HCT116 (cell line): ENCODE measurements around the gene TTLL5. TPM values are rescaled to one million over a fixed set of nuclear protein-coding genes. Genes with fewer than 3 reads are reported as not detected.

Experiments
- ATAC-seq: fragments of 200-7000 bp; cut with Tn5 transposase; 2 replicates; pipeline ENCODE4 v1.9.1; 2020; ENCODE audit warnings: mild to moderate bottlenecking, moderate library complexity
- BruUV-seq: library from RNA; stranded (reverse); fragments of 400-500 nt; replicated peaks from 2 replicates; lab custom pipeline; 2021; lab: Mats Ljungman, UMichigan
- CTCF ChIA-PET: fragments of 300-600 bp; sonication (Branson Sonifier 250); formaldehyde crosslinking; loops from one replicate; lab custom pipeline; 2021; ENCODE audit warnings: antibody characterized with exemption; lab: Charles Lee
- POLR2A ChIA-PET: fragments of 300-600, 350-600 bp; sonication (Branson Sonifier 250); formaldehyde crosslinking; loops from one replicate; lab custom pipeline; 2021; ENCODE audit warnings: antibody characterized with exemption; lab: Charles Lee
- RAD21 ChIA-PET, 2 experiments: fragments of 300-600 bp; sonication (Branson Sonifier 250); formaldehyde crosslinking; loops; one replicate each; lab custom pipeline; 2023; ENCODE audit warnings: low total read pairs in 2 of 2; ENCODE audit not compliant: uncharacterized antibody in 2 of 2, unreplicated experiment in 2 of 2, low non-redundant PET in 1 of 2; lab: Charles Lee
- DNase-seq: peaks from one replicate; pipeline ENCODE4 v3.0.0-alpha.2; 2010; ENCODE audit warnings: low read depth, low spot score
- H2AFZ ChIP-seq: fragments of 200-600 bp; shearing (Covaris generic), sonication (generic); 2 replicates; pipeline ENCODE4 v1.6.1; 2017; ENCODE audit warnings: low read depth, mixed run types, mixed read lengths, antibody characterized with exemption, low read length; ENCODE audit not compliant: poor library complexity, severe bottlenecking
- H3K27ac ChIP-seq: 2 replicates; pipeline ENCODE4 v1.5.1; 2012; ENCODE audit warnings: low read depth, low read length
- H3K27me3 ChIP-seq: fragments of 200-600 bp; sonication (generic); 2 replicates; pipeline ENCODE4 v1.6.1; 2016; ENCODE audit warnings: mixed run types, low read length, mixed read lengths; ENCODE audit not compliant: insufficient read depth
- H3K36me3 ChIP-seq, 2 experiments: fragments of 200-500 bp in 1 of 2; fragments of 200-600 bp in 1 of 2; sonication (Bioruptor generic) in 1 of 2; sonication (generic) in 1 of 2; 2 replicates each; pipeline versions ENCODE4 v1.5.1 to v1.6.1; 2014 to 2016; ENCODE audit warnings: low read length in 2 of 2, inconsistent platforms in 1 of 2, mixed read lengths in 1 of 2, mixed run types in 1 of 2; ENCODE audit not compliant: insufficient read depth in 2 of 2, control insufficient read depth in 1 of 2
- H3K4me1 ChIP-seq, 2 experiments: fragments of 200-600 bp in 1 of 2; sonication (generic) in 1 of 2; 2 replicates each; pipeline versions ENCODE4 v1.5.1 to v1.6.1; 2012 to 2017; ENCODE audit warnings: low read length in 2 of 2, inconsistent platforms in 1 of 2, mild to moderate bottlenecking in 1 of 2, mixed read lengths in 1 of 2, mixed run types in 1 of 2, moderate library complexity in 1 of 2; ENCODE audit not compliant: insufficient read depth in 2 of 2, control insufficient read depth in 1 of 2
- H3K4me2 ChIP-seq: fragments of 200-600 bp; sonication (generic); 2 replicates; pipeline ENCODE4 v1.6.1; 2017; ENCODE audit warnings: mixed run types, low read length, mixed read lengths
- H3K4me3 ChIP-seq, 2 experiments: fragments of 200-600 bp in 1 of 2; sonication (generic) in 1 of 2; replicated peaks in 1 of 2; 2 replicates each; pipeline ENCODE4 v1.5.1; 2011 to 2016; ENCODE audit warnings: low read length in 2 of 2, control low read depth in 1 of 2, low read depth in 1 of 2, mild to moderate bottlenecking in 1 of 2, mixed read lengths in 1 of 2, mixed run types in 1 of 2
- H3K79me2 ChIP-seq: fragments of 200-600 bp; sonication (generic); 2 replicates; pipeline ENCODE4 v1.6.1; 2017; ENCODE audit warnings: mild to moderate bottlenecking, mixed run types, low read length, moderate library complexity, mixed read lengths; ENCODE audit not compliant: insufficient read depth
- H3K9ac ChIP-seq: fragments of 200-600 bp; sonication (generic); 2 replicates; pipeline ENCODE4 v1.6.1; 2016; ENCODE audit warnings: low read length, mixed read lengths
- H3K9me2 ChIP-seq: fragments of 200-600 bp; sonication (generic), shearing (Covaris generic); 2 replicates; pipeline ENCODE4 v1.6.1; 2017; ENCODE audit warnings: mixed run types, mild to moderate bottlenecking, moderate library complexity; ENCODE audit not compliant: insufficient read depth
- H3K9me3 ChIP-seq, 2 experiments: fragments of 200-500 bp in 1 of 2; fragments of 200-600 bp in 1 of 2; sonication (Bioruptor generic) in 1 of 2; sonication (generic) in 1 of 2; 2 replicates each; pipeline ENCODE4 v1.6.1; 2014 to 2017; ENCODE audit warnings: low read length in 2 of 2, mixed read lengths in 2 of 2, inconsistent platforms in 1 of 2, low read depth in 1 of 2, mild to moderate bottlenecking in 1 of 2, mixed run types in 1 of 2, moderate library complexity in 1 of 2; ENCODE audit not compliant: control insufficient read depth in 1 of 2, insufficient read depth in 1 of 2
- H4K20me1 ChIP-seq: fragments of 200-600 bp; sonication (generic), shearing (Covaris generic); 2 replicates; pipeline ENCODE4 v1.6.1; 2017; ENCODE audit warnings: mixed run types, mild to moderate bottlenecking, moderate library complexity; ENCODE audit not compliant: insufficient read depth
- CEBPB ChIP-seq: IDR thresholded peaks from 2 replicates; pipeline ENCODE4 v1.6.1; 2012; ENCODE audit warnings: low read depth
- EGR1 ChIP-seq: IDR thresholded peaks from 2 replicates; pipeline ENCODE4 v1.6.1; 2012; ENCODE audit warnings: low read depth
- EZH2 ChIP-seq: fragments of 200-600 bp; sonication (generic); IDR thresholded peaks from 2 replicates; pipeline ENCODE4 v1.6.1; 2017; ENCODE audit warnings: antibody characterized with exemption, mixed run types
- JUND ChIP-seq: IDR thresholded peaks from 2 replicates; pipeline ENCODE4 v1.6.1; 2012
- POLR2A ChIP-seq: IDR thresholded peaks from 2 replicates; pipeline ENCODE4 v1.7.0; 2011; ENCODE audit warnings: borderline replicate concordance; ENCODE audit not compliant: insufficient read depth, insufficient read length; ENCODE audit errors: extremely low read depth
- SIN3A ChIP-seq: IDR thresholded peaks from 2 replicates; pipeline ENCODE4 v1.6.1; 2012; ENCODE audit warnings: low read depth
- SRF ChIP-seq: IDR thresholded peaks from 2 replicates; pipeline ENCODE4 v1.6.1; 2012; ENCODE audit warnings: low read depth
- YY1 ChIP-seq: IDR thresholded peaks from 2 replicates; pipeline ENCODE4 v1.6.1; 2011; ENCODE audit warnings: low read length, low read depth, moderate library complexity, mild to moderate bottlenecking; ENCODE audit not compliant: insufficient replicate concordance; ENCODE audit errors: extremely low read depth
- ZFX ChIP-seq: fragments of 450-650 bp; IDR thresholded peaks from 2 replicates; pipeline ENCODE4 v1.6.1; 2017
- intact Hi-C: fragments of 100-400 bp; cut with micrococcal nuclease; formaldehyde crosslinking; loops from 2 replicates; pipeline ENCODE4 v1.10.0; 2022
- total RNA-seq: library from RNA; stranded (reverse); gene quantifications from one replicate; pipeline ENCODE4 v1.2.1, GENCODE V29; 2021; ENCODE audit not compliant: unreplicated experiment
- TF ChIP-seq, protein P1 (sequence below): IDR thresholded peaks from 2 replicates; pipeline ENCODE4 v1.6.1; 2012

Gene TTLL5
- total RNA-seq, 1 experiment from 2014 or later = 26.2 TPM

DNA sequence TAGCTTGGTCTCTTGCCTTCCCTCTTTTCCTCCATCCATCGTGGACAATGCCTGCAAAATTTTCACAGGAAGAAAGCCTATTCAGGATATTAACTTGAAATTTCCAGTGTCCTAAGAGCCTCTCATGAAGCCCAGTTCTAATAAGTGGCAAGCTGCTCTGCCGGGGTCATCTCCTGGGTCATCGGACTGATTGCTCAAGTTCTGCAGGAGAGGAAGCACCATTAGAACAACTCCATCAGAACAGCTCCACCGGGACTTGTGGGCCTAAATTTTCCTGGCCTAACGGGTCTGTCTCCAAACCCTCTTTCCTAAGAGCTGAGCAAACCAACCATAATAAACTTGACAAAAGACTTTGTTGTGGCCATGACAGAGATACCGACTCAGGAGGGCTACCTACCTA, 14.3 kb upstream of the TTLL5 start:
- intact Hi-C loops = no loop called here
- Histone ChIP-seq H3K4me1 (peaks cover 25 to 41% of the 10 kb centered on the region in 2 experiments), H3K27ac (no peak overlapping the region), H3K4me3 (no peak overlapping the region), H3K9me2 (no peaks in the 10 kb centered on the region), H3K79me2 (no peaks in the 10 kb centered on the region), H4K20me1 (no peaks in the 10 kb centered on the region), H3K36me3 (peaks cover 0 to 10% of the 10 kb centered on the region in 2 experiments; a peak in 1 of 4 replicates), H3K9ac (no peak overlapping the region), H2AFZ (no peak overlapping the region), H3K27me3 (no peaks in the 10 kb centered on the region), H3K9me3 (no peaks in the 10 kb centered on the region), H3K4me2 (peak overlapping the region; percentile 22; the same call in 1 of the 2 replicates)
- BruUV-seq = no TSS peak
- RAD21 ChIA-PET = no interaction called here
- DNase-seq (no peak), ATAC-seq (no peak)
- POLR2A ChIA-PET = interaction anchor here (1.0 kb wide), 1 partner anchor 14 kb away, joined by 3 read pairs; the partner anchor contains the start of genes ERG28 and TTLL5
- TF ChIP-seq SIN3A (no peak), CEBPB (no peak), ZFX (no peak), YY1 (no peak), SRF (no peak), EZH2 (no peak), EGR1 (no peak), JUND (no peak)
- TF ChIP-seq, protein P1, sequence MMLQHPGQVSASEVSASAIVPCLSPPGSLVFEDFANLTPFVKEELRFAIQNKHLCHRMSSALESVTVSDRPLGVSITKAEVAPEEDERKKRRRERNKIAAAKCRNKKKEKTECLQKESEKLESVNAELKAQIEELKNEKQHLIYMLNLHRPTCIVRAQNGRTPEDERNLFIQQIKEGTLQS = no peak
- CTCF ChIA-PET = interaction anchor here (0.6 to 1.1 kb wide), 2 partner anchors 9 to 71 kb away, joined by 3 to 4 read pairs; no protein-coding TSS in a partner anchor

DNA sequence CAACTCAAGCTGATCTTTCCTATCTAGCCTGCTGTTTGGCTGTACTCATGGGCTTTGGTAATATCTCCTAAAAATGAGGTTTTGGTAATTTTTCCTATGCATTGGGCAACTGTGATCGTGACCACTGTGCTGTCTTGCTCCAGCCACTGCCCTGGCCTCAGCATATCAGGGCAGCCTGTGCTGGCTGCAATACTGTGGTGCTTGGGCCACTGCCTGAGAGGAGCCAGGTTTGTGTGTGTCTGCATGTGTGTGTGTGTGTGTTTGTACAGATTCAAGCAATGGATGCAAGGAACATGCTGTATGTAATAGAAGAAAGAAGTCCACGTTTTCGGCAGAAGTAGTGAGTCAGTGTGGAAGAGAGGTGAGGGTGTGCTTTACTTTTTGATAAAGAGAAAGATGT, 13.4 kb upstream of the TTLL5 start:
- no peak for TF ChIP-seq POLR2A
- H3K79me2 ChIP-seq = no peaks in the 10 kb centered on the region

More for the DNA sequence above, 13.4 kb upstream of the TTLL5 start:
- Histone ChIP-seq H3K9me3 (no peaks in the 10 kb centered on the region), H3K36me3 (peaks cover 0 to 10% of the 10 kb centered on the region in 2 experiments; a peak in 1 of 4 replicates), H3K9ac (0 out of 2 replicates have a peak overlapping the region, but pooled peaks have one; percentile 10), H3K4me3 (no peak overlapping the region), H2AFZ (no peak overlapping the region), H4K20me1 (no peaks in the 10 kb centered on the region), H3K27me3 (no peaks in the 10 kb centered on the region), H3K27ac (no peak overlapping the region), H3K4me1 (peaks cover 25 to 41% of the 10 kb centered on the region in 2 experiments), H3K9me2 (no peaks in the 10 kb centered on the region), H3K4me2 (peak overlapping the region; percentile 60)
- ChIA-PET RAD21 (no interaction called here), POLR2A (no interaction called here), CTCF (no interaction called here)
- ATAC-seq = no peak
- BruUV-seq = no TSS peak
- intact Hi-C loops = no loop called here
- DNase-seq = no peak
